ENCODE data around the gene SRRM1.

- TF ChIP-seq CTCF (conservative IDR thresholded peaks at IDR 0.05; ENCODE audit: low read depth in 2 of 2) (no peak), REST (IDR thresholded peaks at IDR 0.05; ENCODE audit: unreplicated experiment) (no peak), POLR2AphosphoS5 (IDR thresholded peaks at IDR 0.05; ENCODE audit: low read depth) (no peak), EZH2phosphoT487 (IDR thresholded peaks at IDR 0.05; ENCODE audit: unreplicated experiment) (no peak), STAT1 (IDR thresholded peaks at IDR 0.05; ENCODE audit: unreplicated experiment) (no peak), EZH2 (IDR thresholded peaks at IDR 0.05; ENCODE audit: low read depth, unreplicated experiment) (no peak), ZNF331 (CRISPR knock-in tag; IDR thresholded peaks at IDR 0.05; ENCODE audit: low read depth) (no peak), JUNB (IDR thresholded peaks at IDR 0.05; ENCODE audit: unreplicated experiment) (no peak), ZNF462 (CRISPR knock-in tag; IDR thresholded peaks at IDR 0.05) (no peak)
Observed at GRCh38 chr1:24636661-24637357, 6.3 kb upstream of the SRRM1 start.
